Lung (tissue), 12 donors: ENCODE measurements around the gene CDK15. TPM values are rescaled to one million over a fixed set of nuclear protein-coding genes. Genes with fewer than 3 reads are reported as not detected.

Source experiments
- ATAC-seq: fragments of 200-7000 bp; cut with Tn5 transposase; one replicate; pipeline ENCODE4 v1.9.1; 2020; ENCODE audit warnings: moderate number of reproducible peaks; ENCODE audit not compliant: insufficient read depth, low FRiP score
- DNase-seq, 3 donors: peaks; one replicate each; pipeline ENCODE4 v3.0.0-alpha.2; 2013 to 2017
- H3K27ac ChIP-seq, 2 donors: one replicate each; pipeline ENCODE4 v1.5.1; 2013; ENCODE audit warnings: mild to moderate bottlenecking in 2 of 2, moderate library complexity in 2 of 2, control low read depth in 1 of 2, inconsistent platforms in 1 of 2, low read depth in 1 of 2, low read length in 1 of 2
- H3K27me3 ChIP-seq, 3 donors: one replicate each; pipeline ENCODE4 v1.5.1; 2013; ENCODE audit warnings: low read length in 2 of 3; ENCODE audit not compliant: control insufficient read depth in 3 of 3, insufficient read depth in 3 of 3
- H3K36me3 ChIP-seq, 4 donors: one replicate each; pipeline ENCODE4 v1.5.1; 2013; ENCODE audit warnings: low read length in 4 of 4, mild to moderate bottlenecking in 1 of 4, moderate library complexity in 1 of 4; ENCODE audit not compliant: control insufficient read depth in 4 of 4, insufficient read depth in 4 of 4
- H3K4me1 ChIP-seq, 5 donors: one replicate each; pipeline ENCODE4 v1.5.1; 2013; ENCODE audit warnings: low read length in 5 of 5, mild to moderate bottlenecking in 2 of 5, moderate library complexity in 1 of 5; ENCODE audit not compliant: control insufficient read depth in 5 of 5, insufficient read depth in 5 of 5
- H3K4me3 ChIP-seq: one replicate; pipeline ENCODE4 v1.5.1; 2013; ENCODE audit warnings: mild to moderate bottlenecking, control low read depth, moderate library complexity
- H3K9ac ChIP-seq, 2 donors: one replicate each; pipeline ENCODE4 v1.5.1; 2013; ENCODE audit warnings: low read length in 2 of 2, control low read depth in 1 of 2; ENCODE audit not compliant: insufficient read depth in 1 of 2
- H3K9me3 ChIP-seq, 4 donors: one replicate each; pipeline ENCODE4 v1.5.1; 2013; ENCODE audit warnings: low read length in 3 of 4, mild to moderate bottlenecking in 1 of 4, moderate library complexity in 1 of 4; ENCODE audit not compliant: control insufficient read depth in 4 of 4, insufficient read depth in 3 of 4
- WGBS, 2 donors: extraction: QIAGEN DNeasy Blood & Tissue Kit; methylation state at CpG; one replicate each; pipeline ENCODE4 v1.1.7; 2013; 5-methylcytosine and 5-hydroxymethylcytosine counted together
- polyA plus RNA-seq, 2 donors: library from polyadenylated mRNA; stranded (reverse); fragments of 200-250 nt; gene quantifications; one replicate each; pipeline ENCODE4 v1.2.1, GENCODE V29; 2013
- total RNA-seq, 2 donors: library from RNA; depleted of rRNA in 1 of 2; stranded (reverse); fragments of >200 nt in 1 of 2; gene quantifications; one replicate each; pipeline ENCODE4 v1.2.1, GENCODE V29; 2014 to 2021
- TF ChIP-seq, protein P1 (sequence below): IDR thresholded peaks from 2 replicates; pipeline ENCODE4 v1.5.1; 2012; ENCODE audit warnings: mild to moderate bottlenecking; ENCODE audit errors: control extremely low read depth, extremely low read depth
- donor health status: control.
- donor health status: control.
- donor health status: Bipolar disorder and iron deficiency.
- donor health status: healthy.
- donor health status: DM: yes; HTN: yes; CAD: no.

The CDK15 gene
- total and polyA plus RNA-seq, 4 donors = 0.07 to 2.3 (median 0.12) TPM

DNA sequence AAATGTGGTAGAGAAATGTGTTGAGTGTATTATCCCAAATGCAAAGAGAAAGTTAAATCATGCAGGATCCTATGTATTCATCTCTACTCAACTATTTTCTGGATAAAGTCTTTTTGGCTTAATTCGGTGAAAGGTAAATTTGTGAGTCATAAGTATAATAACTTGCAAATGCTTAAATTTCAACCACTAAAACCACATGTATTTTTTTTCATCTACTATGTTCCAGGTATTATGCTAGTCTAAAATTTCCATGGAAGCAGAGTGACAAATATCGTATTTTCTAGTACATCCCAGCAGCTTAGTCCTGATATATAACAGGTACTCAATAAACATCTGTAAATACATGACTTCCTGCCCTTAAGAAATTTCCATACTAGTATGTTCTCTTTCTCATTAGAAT, 31.8 kb upstream of the CDK15 start:
- DNase-seq = no peak

DNA sequence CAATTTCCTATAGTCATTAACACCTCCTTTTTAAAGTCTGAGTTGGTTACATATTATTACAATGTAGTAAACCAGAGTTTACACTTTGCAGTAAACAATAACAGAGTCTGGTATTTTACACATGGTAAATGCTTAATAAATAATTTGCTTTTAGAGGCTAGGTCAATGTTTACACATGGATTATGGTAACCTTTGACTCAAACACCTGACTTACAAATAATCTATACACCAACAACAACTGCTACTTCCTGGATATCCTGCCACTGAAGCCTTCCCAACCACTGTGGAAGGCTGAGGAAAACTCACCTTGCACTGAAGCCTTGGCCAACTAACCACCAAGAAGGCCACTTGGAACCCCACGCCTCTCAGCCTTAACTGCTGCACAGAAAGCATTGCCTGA, 31.0 kb upstream of the CDK15 start:
- Histone ChIP-seq H3K9ac (no peak overlapping the region), H3K36me3 (no peaks in the 10 kb centered on the region), H3K27ac (no peak overlapping the region), H3K27me3 (no peaks in the 10 kb centered on the region), H3K4me3 (no peak overlapping the region), H3K4me1 (peaks cover 2 to 16% (median 6%) of the 10 kb centered on the region in 5 donors), H3K9me3 (no peaks in the 10 kb centered on the region)
- DNase-seq (no peak), ATAC-seq (no peak)
- 93 to 96% methylated on average over 1 of the region's 1 CpG for WGBS, 2 donors
- TF ChIP-seq, protein P1, sequence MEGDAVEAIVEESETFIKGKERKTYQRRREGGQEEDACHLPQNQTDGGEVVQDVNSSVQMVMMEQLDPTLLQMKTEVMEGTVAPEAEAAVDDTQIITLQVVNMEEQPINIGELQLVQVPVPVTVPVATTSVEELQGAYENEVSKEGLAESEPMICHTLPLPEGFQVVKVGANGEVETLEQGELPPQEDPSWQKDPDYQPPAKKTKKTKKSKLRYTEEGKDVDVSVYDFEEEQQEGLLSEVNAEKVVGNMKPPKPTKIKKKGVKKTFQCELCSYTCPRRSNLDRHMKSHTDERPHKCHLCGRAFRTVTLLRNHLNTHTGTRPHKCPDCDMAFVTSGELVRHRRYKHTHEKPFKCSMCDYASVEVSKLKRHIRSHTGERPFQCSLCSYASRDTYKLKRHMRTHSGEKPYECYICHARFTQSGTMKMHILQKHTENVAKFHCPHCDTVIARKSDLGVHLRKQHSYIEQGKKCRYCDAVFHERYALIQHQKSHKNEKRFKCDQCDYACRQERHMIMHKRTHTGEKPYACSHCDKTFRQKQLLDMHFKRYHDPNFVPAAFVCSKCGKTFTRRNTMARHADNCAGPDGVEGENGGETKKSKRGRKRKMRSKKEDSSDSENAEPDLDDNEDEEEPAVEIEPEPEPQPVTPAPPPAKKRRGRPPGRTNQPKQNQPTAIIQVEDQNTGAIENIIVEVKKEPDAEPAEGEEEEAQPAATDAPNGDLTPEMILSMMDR = no peak

More for the DNA sequence above, 31.8 kb upstream of the CDK15 start:
- 80 to 82% methylated on average over 2 of the region's 2 CpGs for WGBS, 2 donors
- no peak for ATAC-seq
- H3K27me3 ChIP-seq = no peaks in the 10 kb centered on the region
- H3K4me3 ChIP-seq = no peak overlapping the region
- H3K9me3 ChIP-seq = no peaks in the 10 kb centered on the region
- H3K4me1 ChIP-seq = peaks cover 0 to 13% (median 2%) of the 10 kb centered on the region in 5 donors
- no peak overlapping the region for H3K27ac ChIP-seq
- H3K9ac ChIP-seq = no peak overlapping the region
- H3K36me3 ChIP-seq = no peaks in the 10 kb centered on the region
- TF ChIP-seq, protein P1 = no peak

DNA sequence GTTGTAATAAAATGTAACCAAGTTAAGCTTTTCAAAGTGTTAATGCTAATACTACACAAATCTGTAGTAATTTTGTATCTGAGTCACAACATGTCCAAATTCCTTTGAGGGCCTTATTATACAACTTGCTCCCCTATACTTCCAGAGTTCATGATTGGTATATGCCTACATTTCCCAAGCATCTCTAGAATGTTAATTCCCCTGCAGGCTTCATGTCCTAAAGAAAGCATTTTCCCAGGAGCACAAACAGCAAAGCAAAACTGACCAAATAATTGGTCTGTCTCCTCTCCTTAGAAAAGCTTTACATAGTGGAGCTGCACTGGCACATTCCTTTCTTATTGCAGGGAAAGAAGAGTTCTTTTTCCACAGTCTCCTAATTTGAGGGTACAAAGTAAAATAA, 29.3 kb upstream of the CDK15 start:
- Histone ChIP-seq H3K9ac (no peak overlapping the region), H3K27me3 (no peaks in the 10 kb centered on the region), H3K27ac (no peak overlapping the region), H3K9me3 (no peaks in the 10 kb centered on the region), H3K36me3 (no peaks in the 10 kb centered on the region), H3K4me3 (no peak overlapping the region), H3K4me1 (peaks cover 5 to 20% (median 8%) of the 10 kb centered on the region in 5 donors)
- TF ChIP-seq, protein P1 = no peak
- DNase-seq = no peak
- ATAC-seq = no peak

DNA sequence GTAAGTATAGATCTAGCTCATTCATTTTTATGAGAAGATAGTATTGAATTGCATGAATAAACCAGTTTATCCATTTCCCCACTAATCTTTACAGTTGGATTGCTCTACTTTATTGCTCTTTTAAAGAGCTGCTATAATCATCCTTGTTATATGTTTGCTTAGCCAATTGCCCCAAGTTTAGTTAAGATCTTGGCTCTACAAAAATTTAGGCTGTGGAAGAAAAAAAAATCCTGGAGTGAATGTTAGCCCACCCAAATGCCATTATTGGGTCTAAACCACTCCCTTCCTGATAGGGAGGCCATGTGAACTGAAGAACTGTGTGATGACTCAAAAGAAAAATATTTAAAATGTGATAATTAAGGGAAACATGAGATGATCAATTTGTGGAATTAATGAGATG, 28.5 kb upstream of the CDK15 start:
- DNase-seq (no peak), ATAC-seq (no peak)
- Histone ChIP-seq H3K27ac (no peak overlapping the region), H3K4me1 (peaks cover 5 to 20% (median 8%) of the 10 kb centered on the region in 5 donors), H3K36me3 (no peaks in the 10 kb centered on the region), H3K27me3 (no peaks in the 10 kb centered on the region), H3K9me3 (no peaks in the 10 kb centered on the region), H3K9ac (no peak overlapping the region), H3K4me3 (no peak overlapping the region)
- TF ChIP-seq, protein P1 = no peak
